IPS-11a (cell line): ENCODE data around the gene ERG.

Source experiments
- H3K4me3 ChIP-seq: one replicate; pipeline ENCODE4 v1.5.1; 2013; ENCODE audit warnings: low read depth, low read length, control low read depth

Gene ERG

GRCh38 chr21:38500073-38500472, 1.8 kb upstream of the ERG start:
- no peak overlapping the region for H3K4me3 ChIP-seq

GRCh38 chr21:38499296-38499695, 1.0 kb upstream of the ERG start:
- no peak overlapping the region for H3K4me3 ChIP-seq

GRCh38 chr21:38496224-38496623, 2.1 kb downstream of the ERG start:
- no peak overlapping the region for H3K4me3 ChIP-seq

GRCh38 chr21:38495696-38496095, 2.6 kb downstream of the ERG start:
- no peak overlapping the region for H3K4me3 ChIP-seq

- no peak overlapping the region for H3K4me3 ChIP-seq
Measured at GRCh38 chr21:38495242-38495641, 3.0 kb downstream of the ERG start.

- H3K4me3 ChIP-seq: no peak overlapping the region
Measured at GRCh38 chr21:38494703-38495102, 3.6 kb downstream of the ERG start.

GRCh38 chr21:38494251-38494642, 4.0 kb downstream of the ERG start:
- no peak overlapping the region for H3K4me3 ChIP-seq

GRCh38 chr21:38493549-38494250, 4.6 kb downstream of the ERG start:
- H3K4me3 ChIP-seq: no peak overlapping the region

- no peak overlapping the region for H3K4me3 ChIP-seq
Measured at GRCh38 chr21:38492007-38492406, 6.3 kb downstream of the ERG start.

- H3K4me3 ChIP-seq: no peak overlapping the region
Measured at GRCh38 chr21:38491536-38491935, 6.7 kb downstream of the ERG start.

GRCh38 chr21:38490411-38491020, 7.8 kb downstream of the ERG start:
- no peak overlapping the region for H3K4me3 ChIP-seq

- no peak overlapping the region for H3K4me3 ChIP-seq
Measured at GRCh38 chr21:38489729-38490128, 8.5 kb downstream of the ERG start.

- no peak overlapping the region for H3K4me3 ChIP-seq
Measured at GRCh38 chr21:38489271-38489652, 9.0 kb downstream of the ERG start.

- H3K4me3 ChIP-seq: no peak overlapping the region
Measured at GRCh38 chr21:38488640-38489270, 9.5 kb downstream of the ERG start.

GRCh38 chr21:38487901-38488639, 10.2 kb downstream of the ERG start:
- no peak overlapping the region for H3K4me3 ChIP-seq

- no peak overlapping the region for H3K4me3 ChIP-seq
Measured at GRCh38 chr21:38486706-38487105, 11.6 kb downstream of the ERG start.

GRCh38 chr21:38486221-38486620, 12.1 kb downstream of the ERG start:
- H3K4me3 ChIP-seq: no peak overlapping the region

GRCh38 chr21:38479641-38480525, 18.4 kb downstream of the ERG start:
- no peak overlapping the region for H3K4me3 ChIP-seq

GRCh38 chr21:38478782-38479181, 19.5 kb downstream of the ERG start:
- H3K4me3 ChIP-seq: no peak overlapping the region

- H3K4me3 ChIP-seq: no peak overlapping the region
Measured at GRCh38 chr21:38477226-38477625, 21.1 kb downstream of the ERG start.

- no peak overlapping the region for H3K4me3 ChIP-seq
Measured at GRCh38 chr21:38476385-38476784, 21.9 kb downstream of the ERG start.
